ENCODE data around the gene NFILZ. TPM values are rescaled to one million over a fixed set of nuclear protein-coding genes. Genes with fewer than 3 reads are reported as not detected.
"Not testable (repeated sequence)": the region's sequence is repeated elsewhere in the genome, so short reads cannot be mapped to it uniquely, and the experiment has no call there.

The NFILZ gene
- total RNA-seq, 2 experiments from 2014 or later, result not detected

DNA sequence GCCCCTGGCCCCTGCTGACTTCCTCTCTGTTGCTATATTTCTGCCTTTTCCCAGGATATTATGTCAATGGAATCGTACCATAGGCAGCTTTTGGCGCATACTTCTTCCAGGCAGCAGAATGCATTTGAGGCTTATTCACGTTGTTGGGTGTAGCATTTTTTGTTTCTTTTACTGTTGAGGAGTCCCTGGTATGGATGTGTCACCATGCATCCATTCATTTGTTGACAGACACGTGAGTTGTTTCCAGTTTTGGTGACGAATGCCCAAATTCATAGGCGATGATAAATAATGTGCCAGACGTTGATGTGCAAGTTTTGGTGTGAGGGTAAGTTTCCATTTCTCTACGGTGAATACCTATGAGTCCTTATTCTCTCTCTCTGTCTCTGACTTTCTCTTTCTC lies 5.0 kb downstream of the NFILZ start:
- ChIA-PET CTCF (no interaction called here), POLR2A (no interaction called here)

GRCh38 chr19:8637070-8637469 lies 6.6 kb downstream of the NFILZ start:
- POLR2A ChIA-PET, result not testable (repeated sequence)
- CTCF ChIA-PET, result interaction anchor here (1.4 kb wide), 1 partner anchor 56 kb away, joined by 3 read pairs; no protein-coding TSS in a partner anchor

- POLR2A ChIA-PET, result no interaction called here
- CTCF ChIA-PET, result no interaction called here
Measured at GRCh38 chr19:8638078-8638619, 7.7 kb downstream of the NFILZ start.

DNA sequence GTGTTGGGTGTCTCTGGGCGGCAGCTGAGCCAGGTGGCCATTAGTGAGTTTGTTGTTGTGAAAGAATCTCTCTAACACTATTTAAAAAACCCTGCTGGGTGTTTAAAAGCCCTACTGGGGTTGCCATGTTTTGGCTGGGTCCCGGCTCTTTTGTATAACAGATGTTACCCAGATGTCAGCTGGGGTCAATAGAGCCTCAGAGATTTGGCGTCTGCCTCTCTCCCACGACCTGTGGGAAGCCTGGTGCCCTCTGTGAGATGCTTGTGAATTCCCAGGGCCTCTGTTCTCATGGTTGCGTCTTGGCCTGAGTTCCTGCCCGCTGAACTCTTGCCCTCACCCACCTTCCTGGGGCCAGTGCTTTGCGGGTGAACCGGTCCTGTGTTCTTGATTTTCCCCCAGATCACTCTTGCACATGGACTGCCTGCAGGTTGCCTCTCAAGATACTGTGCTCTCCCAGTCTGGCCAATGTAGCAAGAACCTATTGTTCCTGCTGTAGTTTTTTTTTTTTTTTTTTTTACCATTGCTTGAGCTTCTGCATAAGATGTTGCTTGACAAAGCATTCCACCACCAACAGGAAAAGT lies 9.5 kb downstream of the NFILZ start:
- ChIA-PET CTCF (interaction anchor here (0.6 to 1.2 kb wide), 3 partner anchors 58 to 653 kb away, joined by 3 to 4 read pairs (median 4); no protein-coding TSS in a partner anchor), POLR2A (interaction anchor here (0.6 kb wide), 1 partner anchor 70 kb away, joined by 5 read pairs; no protein-coding TSS in a partner anchor)

GRCh38 chr19:8640402-8641004 lies 10.1 kb downstream of the NFILZ start:
- ChIA-PET CTCF (interaction anchor here (0.6 to 0.7 kb wide), 2 partner anchors 58 to 653 kb away, joined by 3 to 4 read pairs; no protein-coding TSS in a partner anchor), POLR2A (interaction anchor here (0.6 kb wide), 1 partner anchor 70 kb away, joined by 5 read pairs; no protein-coding TSS in a partner anchor)

GRCh38 chr19:8641221-8641907 lies 10.9 kb downstream of the NFILZ start:
- ChIA-PET CTCF (interaction anchor here (0.7 to 2.4 kb wide), 8 partner anchors 25 to 1319 kb away, joined by 3 to 17 read pairs (median 3); partner anchors contain the start of gene MYO1F), POLR2A (no interaction called here)

GRCh38 chr19:8641908-8642547 lies 11.6 kb downstream of the NFILZ start:
- CTCF ChIA-PET, result interaction anchor here (0.7 to 2.4 kb wide), 9 partner anchors 11 to 1318 kb away, joined by 3 to 17 read pairs (median 3); partner anchors contain the start of genes MYO1F and NFILZ
- POLR2A ChIA-PET, result no interaction called here

- ChIA-PET POLR2A (no interaction called here), CTCF (interaction anchor here (0.7 to 2.4 kb wide), 8 partner anchors 12 to 121 kb away, joined by 3 to 17 read pairs (median 4); partner anchors contain the start of gene NFILZ)
Measured at GRCh38 chr19:8642561-8642960, 12.1 kb downstream of the NFILZ start.

- POLR2A ChIA-PET, result no interaction called here
Measured at GRCh38 chr19:8643860-8644653, 13.6 kb downstream of the NFILZ start.

GRCh38 chr19:8648240-8648639 lies 17.8 kb downstream of the NFILZ start:
- POLR2A ChIA-PET, result no interaction called here
- CTCF ChIA-PET, result interaction anchor here (0.7 kb wide), 1 partner anchor 49 kb away, joined by 3 read pairs; no protein-coding TSS in a partner anchor

More at GRCh38 chr19:8643860-8644653, 13.6 kb downstream of the NFILZ start:
- CTCF ChIA-PET, result interaction anchor here (1.4 to 1.7 kb wide), 2 partner anchors 28 to 50 kb away, joined by 3 to 9 read pairs; no protein-coding TSS in a partner anchor

- CTCF ChIA-PET, result interaction anchor here (0.6 to 5.8 kb wide), 14 partner anchors 9 to 74 kb away, joined by 3 to 57 read pairs (median 4); partner anchors contain the start of gene OR2Z1
- POLR2A ChIA-PET, result interaction anchor here (1.3 kb wide), 1 partner anchor 39 kb away, joined by 3 read pairs; no protein-coding TSS in a partner anchor
Measured at GRCh38 chr19:8654591-8655339, 24.3 kb downstream of the NFILZ start.

GRCh38 chr19:8655340-8655709 lies 24.9 kb downstream of the NFILZ start:
- ChIA-PET CTCF (interaction anchor here (0.6 to 5.8 kb wide), 10 partner anchors 9 to 74 kb away, joined by 3 to 57 read pairs (median 4); partner anchors contain the start of gene OR2Z1), POLR2A (interaction anchor here (1.3 kb wide), 1 partner anchor 39 kb away, joined by 3 read pairs; no protein-coding TSS in a partner anchor)

DNA sequence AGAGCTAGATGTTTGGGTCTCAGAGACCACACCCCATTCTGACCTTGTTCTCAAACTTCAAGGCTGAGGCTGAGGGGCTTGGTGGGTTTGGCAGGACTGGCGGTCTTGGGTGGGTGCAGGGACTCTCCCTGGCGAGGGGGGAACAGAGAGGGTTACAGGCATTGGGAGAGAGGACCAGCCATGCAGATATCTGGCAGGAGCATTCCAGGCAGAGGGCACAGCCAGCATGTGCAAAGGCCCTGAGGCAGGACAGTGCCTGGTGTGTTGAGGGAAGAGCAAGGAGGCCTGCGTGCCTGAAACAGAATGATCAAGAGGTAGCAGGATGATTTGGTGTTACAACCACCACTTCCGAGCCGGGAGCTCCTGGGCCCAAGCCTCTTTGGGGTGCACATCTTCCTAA lies 27.4 kb downstream of the NFILZ start:
- ChIA-PET POLR2A (no interaction called here), CTCF (interaction anchor here (0.6 to 5.8 kb wide), 2 partner anchors 31 to 36 kb away, joined by 8 to 57 read pairs; no protein-coding TSS in a partner anchor)

DNA sequence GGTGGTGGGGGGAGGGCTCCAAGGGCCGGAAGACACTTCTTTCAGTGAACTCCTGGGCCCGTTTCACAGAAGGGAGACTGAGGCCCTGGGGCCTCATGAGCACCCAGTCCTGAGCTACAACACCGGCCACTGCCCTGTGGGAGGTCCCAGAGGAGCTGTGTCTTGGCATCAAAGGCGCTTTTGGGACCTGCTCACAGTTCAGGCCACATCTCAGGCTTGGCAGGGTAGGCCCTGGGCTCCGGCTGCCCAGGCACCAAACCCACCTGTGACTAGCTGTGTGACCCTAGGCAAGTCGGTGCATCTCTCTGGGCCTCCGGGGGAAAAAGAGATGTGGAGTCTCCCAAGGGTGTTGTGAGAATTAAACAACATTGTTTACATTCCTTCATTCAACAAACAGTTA lies 29.5 kb downstream of the NFILZ start:
- ChIA-PET POLR2A (no interaction called here), CTCF (no interaction called here)

GRCh38 chr19:8662263-8662662 lies 31.8 kb downstream of the NFILZ start:
- ChIA-PET CTCF (no interaction called here), POLR2A (no interaction called here)

GRCh38 chr19:8663920-8664670 lies 33.7 kb downstream of the NFILZ start:
- POLR2A ChIA-PET, result interaction anchor here (0.7 kb wide), 1 partner anchor 95 kb away, joined by 3 read pairs; no protein-coding TSS in a partner anchor

GRCh38 chr19:8664671-8665057 lies 34.2 kb downstream of the NFILZ start:
- ChIA-PET CTCF (interaction anchor here (1.5 to 3.6 kb wide), 3 partner anchors 10 to 29 kb away, joined by 3 to 21 read pairs (median 7); no protein-coding TSS in a partner anchor), POLR2A (no interaction called here)

More at GRCh38 chr19:8663920-8664670, 33.7 kb downstream of the NFILZ start:
- CTCF ChIA-PET, result interaction anchor here (1.1 to 3.6 kb wide), 3 partner anchors 10 to 30 kb away, joined by 4 to 21 read pairs (median 7); no protein-coding TSS in a partner anchor

All from activated CD8-positive, alpha-beta memory T cell treated with anti-CD3 and anti-CD28 coated beads for 36 hours (primary cell).